GM19463 (cell line): ENCODE results near the gene NRXN3.

ENCODE experiments used
- ATAC-seq: cut with Tn5 transposase; IDR thresholded peaks from one replicate; pipeline ENCODE4 v1.9.1; 2021; ENCODE audit warnings: mild to moderate bottlenecking, moderate library complexity; ENCODE audit not compliant: unreplicated experiment

The NRXN3 gene

DNA sequence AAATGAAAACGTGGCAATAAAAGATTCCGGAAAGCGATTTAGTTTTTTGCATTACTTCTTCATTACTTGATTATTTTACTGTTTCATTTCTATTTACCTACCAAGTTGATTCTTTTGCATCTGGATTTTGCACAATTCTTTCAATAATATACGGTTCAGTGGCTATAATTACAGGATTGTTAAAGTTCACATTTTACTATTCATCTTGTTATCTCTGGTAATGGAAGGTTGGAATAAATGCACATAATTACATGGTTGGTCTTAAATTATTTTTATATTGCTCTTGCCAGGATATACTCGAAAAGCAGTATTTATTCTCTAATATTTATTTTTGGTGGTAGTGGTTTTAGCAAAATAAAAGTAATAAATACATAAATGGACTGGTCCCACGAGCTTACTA is 1203.3 kb downstream of the NRXN3 start:
- ATAC-seq: no peak

DNA sequence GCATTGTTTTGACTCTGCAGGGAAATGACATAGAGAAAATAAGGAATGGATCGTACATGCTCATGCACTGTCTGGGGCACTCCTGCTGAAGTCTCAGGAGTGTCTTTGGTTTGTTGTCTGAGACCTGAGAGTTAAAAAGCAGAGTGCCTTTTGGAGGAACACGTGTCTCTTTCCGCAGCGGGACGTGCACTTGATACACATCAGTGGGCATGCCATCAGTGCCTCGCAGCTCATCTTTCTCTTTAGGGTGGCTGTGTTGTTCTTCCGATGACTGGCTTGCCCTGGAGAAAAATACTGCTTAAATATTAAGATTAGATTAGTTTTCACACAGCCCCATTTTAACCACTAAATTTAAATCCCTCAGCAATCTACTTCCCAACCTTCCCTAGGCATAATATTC is 1205.2 kb downstream of the NRXN3 start:
- ATAC-seq: no peak

DNA sequence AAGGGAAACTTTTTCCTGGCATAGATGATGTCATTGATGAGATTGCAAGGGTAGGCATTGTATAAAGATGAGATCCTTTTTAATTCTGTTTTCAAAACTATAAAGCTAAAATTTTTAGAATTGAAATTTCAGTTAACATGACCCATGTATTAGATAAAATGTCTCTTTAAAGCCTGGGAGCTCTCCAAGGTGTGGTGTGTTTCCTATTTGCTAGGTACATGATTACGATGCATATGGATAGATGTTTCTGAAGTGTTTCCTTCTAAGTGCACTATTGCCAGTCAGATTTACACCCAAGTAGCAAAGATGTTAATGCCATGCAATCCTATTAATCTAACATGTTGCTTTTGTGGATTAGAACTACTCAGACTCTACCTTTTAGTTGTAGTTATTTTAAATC is 1206.4 kb downstream of the NRXN3 start:
- no peak for ATAC-seq

DNA sequence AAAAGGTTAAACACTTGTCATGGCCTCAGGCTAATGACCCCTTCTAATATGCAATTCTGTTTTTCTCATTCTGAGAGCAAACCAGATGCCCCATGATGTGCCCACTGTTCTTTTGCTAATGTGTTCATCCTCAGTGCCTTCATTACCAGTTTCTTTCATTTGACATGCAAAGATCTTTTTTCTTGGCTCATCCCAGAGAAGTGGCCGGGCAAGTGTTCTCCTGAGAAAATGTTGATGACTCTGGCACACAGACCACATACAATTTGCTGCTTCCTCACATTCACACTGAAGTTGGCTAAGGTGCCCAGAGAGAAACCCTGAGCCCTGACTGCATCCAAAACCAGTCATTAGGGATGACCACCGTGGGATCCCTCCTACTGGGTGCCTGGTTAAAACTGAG is 1207.8 kb downstream of the NRXN3 start:
- ATAC-seq: no peak

DNA sequence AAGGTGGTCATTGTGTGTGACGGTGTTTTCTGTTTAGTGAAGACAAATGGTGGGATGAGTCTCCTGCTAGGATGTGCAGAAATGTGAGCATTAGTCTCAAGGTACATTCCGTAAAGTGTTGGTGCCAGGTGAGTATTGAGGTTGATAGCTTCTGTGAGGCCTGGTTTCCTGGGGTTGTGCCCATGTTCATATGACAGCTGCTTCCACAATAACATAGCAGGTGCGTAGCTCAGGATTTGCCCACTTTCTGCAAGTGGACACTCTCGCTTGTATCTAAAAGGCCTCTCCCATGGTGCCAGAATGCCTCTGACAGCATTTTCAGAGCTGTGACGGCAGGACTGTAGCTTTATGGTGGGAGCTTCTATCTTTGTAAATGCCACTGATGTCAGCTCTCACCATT is 1209.1 kb downstream of the NRXN3 start:
- ATAC-seq: no peak

DNA sequence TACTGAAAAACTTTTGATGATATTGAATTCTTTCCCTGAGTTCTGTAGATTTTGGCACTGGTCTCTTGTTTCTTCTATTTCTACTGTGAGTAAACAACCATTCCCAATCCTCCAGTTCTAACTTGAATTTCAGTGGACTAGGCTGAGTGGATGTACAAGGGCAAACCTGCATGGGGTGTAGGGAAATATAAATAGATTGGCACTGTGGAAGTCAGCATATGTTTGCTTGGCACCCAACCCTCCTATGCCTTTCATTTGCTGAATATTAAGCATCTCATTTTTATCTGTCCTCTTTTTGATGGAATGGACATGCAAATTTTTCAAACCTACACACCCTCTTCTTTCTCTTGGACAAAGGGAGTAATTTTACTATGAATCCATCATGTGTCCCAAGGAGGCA is 1212.9 kb downstream of the NRXN3 start:
- ATAC-seq: no peak

DNA sequence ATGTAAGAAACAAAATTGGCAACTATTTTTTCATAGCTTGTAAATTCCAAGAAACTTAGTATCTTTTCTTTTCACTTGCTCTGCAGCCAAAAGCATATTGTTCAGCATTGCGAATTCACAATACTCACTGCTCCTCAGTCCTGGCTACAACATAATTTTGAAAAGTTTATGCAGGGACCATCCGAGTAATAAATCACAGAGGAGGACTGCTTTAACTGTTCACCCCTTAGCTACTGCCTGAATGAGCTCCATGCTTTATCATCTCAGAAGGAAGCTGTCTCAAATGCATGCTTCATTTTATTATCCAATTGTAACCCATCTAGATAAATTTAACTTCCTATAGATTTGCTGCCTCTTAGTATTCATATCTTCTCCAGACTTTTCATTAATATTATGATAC is 1213.3 kb downstream of the NRXN3 start:
- ATAC-seq: no peak

DNA sequence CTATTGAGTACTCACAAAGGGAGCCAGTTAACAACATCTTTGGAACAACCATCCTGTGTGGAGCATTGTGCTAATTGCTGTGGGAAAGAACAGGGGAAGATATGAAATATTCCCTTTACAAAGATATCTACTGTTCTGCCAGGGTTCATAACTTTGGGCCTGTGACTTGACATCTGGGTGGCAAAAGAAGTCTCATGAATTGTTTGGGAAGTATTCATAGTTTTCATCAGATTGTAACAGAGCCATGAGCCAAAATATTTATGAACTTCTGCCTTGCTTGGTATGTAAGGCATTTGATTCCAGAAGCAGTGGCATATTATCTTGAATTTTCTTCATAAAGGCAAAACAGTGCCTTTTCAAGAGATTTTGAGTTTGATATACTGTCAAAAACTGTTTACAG is 1224.9 kb downstream of the NRXN3 start:
- no peak for ATAC-seq

DNA sequence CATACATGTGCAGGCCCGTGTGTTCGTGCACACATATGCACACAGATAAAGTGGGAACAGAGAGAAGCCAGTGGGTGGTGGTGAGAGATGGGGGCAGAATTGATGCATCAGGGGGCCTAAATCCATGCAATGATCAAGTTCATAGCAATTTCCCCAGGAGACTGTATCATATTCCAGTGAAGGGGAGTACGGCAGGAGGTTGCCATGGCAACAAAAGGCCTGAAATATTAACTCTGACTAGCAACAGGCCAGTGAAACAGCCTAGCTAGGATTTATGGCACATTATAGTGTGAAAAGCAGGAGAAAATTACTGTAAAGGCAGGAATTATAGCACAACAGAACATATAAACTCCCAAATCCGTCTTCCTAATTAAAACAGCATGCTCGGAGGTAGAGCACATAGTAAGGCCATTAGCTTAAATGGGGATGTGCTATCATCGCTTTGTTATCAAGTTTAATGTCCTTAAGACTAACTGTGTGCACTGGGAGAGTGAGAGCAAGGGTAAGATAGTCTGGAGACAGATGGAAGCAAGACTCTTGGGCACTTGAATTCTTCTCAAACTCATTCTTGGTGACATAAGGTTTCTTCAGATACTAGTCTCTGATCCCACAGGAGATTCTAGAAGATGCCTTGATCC is 1234.8 kb downstream of the NRXN3 start:
- no peak for ATAC-seq

DNA sequence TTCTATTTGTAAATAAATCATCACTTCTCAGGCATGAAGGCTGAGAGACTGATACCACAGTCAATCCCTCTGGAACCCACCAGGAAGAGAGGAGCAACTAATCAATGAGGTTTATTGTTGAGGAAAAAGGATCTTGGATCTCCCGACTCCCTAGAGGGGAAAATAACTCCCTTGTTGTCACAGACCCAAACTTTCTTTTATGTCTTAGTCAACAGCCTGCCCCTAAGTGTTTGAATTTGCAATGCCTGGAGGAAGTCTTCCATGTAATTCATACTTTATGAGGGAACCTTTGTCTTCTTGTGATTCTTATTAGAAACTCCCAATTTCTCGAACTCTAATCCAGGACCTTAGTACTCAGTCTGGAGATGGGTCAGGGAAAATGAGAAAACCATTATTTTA is 1235.3 kb downstream of the NRXN3 start:
- no peak for ATAC-seq

DNA sequence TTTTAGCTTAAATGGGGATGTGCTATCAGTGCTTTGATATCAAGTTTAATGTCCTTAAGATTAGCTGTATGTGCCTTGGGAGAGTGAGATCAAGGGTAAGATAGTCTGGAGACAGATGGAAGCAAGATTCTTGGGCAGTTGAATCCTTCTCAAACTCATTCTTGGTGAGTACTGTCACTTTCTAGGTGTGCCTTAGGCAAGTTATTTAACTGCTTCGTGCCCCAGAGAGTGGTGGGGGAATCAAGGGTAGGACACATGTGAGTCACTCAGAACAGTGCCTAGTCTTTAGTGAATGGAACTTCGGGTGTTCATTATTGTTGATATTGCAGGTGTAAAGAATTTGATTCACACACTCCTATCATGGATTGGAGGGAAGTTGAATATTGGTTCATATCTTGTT is 1237.4 kb downstream of the NRXN3 start:
- ATAC-seq: no peak

DNA sequence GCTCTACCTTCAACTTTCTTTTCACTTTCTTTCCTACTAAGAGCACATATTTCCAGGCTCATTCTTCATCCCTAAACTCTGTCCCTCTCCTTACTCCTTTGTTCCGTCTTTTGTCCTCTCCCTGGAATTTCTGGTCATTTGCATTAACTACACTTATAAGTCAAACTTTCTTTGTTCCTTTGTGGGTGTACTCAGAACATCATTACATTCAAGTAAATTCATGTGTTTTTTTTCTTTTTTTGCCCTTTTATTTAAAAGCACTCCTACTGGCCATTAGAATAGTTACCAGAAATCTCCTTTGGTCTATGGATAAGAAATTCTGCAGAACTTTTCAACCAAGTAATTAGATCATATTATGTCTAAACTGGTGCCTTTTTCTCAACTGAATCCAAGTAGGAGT is 1238.5 kb downstream of the NRXN3 start:
- no peak for ATAC-seq

DNA sequence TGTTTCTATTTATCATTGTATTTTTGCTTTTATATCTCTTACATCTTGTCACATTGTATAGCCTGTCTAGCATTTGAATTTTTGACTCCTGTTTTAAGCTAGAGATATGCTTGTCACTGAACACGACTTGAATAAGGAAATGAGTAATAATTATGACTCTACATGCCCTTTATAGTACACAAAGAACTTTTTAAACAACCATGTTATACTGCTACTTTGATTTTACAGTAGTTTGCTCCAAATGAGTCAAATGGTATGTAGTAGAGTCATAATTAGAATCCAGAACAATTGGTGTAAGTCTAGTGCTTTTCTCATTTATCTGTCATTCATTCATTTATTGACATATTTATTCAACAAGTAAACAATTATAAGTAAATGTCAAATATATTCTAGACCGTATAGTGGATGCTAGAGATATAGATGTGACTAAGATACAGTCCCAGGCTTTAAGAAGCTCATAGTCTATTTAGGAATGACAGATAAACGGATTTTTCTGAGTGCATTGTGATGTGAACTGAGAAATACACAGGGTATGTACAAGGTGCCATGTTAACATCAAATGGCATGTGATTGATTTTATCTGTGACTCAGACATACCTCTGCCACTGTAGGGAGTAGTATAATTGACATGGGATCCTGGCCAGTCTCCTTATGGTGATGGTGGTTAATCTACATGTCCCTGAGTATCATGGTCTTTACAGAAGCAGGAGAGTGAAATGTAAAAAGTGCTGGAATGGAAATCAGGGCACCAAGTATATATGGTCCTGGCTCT is 1241.4 kb downstream of the NRXN3 start:
- ATAC-seq: no peak

DNA sequence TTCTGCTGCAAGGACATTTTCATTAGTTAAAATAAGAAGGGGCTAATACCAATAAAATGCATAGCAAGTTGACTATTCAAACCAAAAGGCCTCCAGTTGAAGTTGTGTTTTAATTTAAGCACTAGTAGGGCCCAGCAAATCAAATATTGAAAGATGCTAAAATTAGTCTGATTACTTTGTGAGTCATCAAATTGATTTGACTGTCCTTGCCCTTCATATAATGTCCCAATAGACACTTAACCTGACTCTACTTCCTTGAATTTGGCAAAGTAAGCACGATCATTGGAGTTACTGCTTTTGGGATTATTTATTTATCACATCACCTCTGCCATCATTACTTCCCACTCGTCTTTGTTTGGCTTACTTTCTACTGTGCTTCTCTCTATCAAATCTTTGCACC is 1242.6 kb downstream of the NRXN3 start:
- no peak for ATAC-seq

DNA sequence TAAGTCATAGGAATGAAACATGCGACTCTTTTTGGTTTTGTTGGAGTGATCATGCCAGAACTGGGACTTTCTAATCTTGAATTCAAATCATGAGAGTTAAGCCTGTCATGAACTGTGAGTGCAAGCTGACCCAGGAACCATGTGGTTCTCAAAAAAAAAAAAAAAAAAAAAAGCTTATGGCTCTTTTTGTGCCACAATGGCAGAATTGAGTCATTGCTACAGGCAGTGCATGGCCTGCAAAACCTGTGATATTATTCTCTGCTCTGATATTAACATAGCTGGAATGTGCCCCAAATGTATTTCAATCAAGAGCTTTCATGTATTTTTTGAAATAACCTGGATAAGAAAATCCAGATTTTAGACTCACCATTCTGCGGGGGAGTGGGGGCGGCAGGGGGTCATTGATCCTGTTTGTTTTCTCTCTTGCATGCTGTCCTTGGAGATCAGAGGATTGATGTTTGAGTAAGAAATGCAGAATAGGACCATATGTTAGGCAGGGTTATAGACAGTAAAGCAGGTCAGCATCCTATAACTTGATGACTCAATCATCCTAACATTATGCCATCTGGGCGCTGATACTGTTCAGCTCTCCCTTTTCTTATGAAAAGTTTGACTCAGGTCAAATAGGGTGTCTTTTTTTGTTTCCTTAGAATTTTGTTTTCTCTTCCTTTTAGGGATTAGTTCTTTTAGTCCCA is 1243.7 kb downstream of the NRXN3 start:
- no peak for ATAC-seq

DNA sequence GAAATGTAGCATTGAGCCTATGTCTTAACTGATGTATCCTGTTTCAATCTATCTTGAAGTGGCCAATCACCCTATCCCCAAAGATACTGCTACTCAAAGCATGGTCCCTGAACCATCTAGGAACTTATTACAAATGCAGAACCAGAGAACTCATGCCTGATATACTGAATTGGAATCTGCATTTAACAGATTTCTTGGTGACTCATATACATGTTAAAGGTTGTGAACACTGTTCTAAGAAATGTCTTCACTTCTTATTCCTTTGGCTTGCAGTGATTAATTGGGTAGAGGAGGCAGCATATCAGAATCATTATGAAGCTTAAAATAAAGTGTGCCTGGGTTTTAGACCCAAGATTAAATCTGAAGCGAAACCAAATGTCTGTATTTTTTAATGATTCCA is 1245.6 kb downstream of the NRXN3 start:
- no peak for ATAC-seq

DNA sequence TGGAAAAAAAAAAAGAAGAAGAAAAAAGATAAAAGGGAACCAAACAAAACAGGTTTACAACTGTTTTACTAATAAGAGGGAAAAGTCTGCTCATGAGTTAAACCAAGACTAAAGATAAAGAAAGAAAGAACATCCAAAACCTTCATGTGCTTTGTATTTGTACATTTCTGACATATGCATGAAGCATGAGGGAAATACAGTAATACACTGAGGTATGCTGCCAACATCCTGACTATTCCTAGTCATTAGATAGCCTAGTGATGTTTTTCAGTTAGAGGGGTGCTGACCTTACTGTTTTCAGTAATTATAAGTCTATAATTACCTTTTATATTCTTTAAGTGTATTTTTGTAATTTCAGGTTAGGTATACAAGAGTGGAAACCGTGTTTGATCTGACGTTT is 1247.8 kb downstream of the NRXN3 start:
- ATAC-seq: no peak

DNA sequence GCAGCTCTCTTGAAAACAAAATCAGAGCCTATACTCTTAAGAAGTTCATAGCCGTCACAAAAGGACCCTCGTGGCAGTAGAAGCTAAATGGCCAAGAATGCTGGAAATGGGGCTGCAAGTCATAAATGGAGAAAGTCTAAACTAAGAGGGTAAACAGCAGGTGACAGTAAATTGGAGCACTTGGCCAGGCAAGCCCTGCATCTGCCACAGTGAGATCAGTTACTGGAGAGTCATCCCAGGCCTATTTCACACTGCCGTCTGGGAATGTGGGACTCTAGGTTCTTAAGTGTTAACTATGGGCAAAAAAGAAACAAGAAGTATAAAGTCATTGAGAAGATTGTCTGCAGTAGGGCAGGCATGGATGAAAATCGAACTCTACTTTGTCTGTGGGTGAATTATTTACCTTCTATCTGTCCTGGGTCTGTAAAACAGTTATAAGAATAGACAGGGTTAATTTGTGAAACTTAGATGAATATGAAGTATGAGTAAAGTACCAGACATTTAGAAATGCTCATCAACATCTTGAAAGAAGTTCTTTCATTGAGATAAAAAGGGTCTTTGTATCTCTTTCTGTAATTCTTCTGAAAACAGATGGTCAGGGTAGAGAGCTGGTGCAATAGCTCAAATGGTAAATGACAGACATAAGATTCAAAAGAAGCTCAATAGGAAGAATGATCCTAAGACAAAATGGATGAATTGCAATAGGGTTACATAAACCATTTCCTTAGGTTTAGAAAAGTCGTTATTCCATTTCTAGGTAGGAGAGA is 1248.7 kb downstream of the NRXN3 start:
- ATAC-seq: no peak

DNA sequence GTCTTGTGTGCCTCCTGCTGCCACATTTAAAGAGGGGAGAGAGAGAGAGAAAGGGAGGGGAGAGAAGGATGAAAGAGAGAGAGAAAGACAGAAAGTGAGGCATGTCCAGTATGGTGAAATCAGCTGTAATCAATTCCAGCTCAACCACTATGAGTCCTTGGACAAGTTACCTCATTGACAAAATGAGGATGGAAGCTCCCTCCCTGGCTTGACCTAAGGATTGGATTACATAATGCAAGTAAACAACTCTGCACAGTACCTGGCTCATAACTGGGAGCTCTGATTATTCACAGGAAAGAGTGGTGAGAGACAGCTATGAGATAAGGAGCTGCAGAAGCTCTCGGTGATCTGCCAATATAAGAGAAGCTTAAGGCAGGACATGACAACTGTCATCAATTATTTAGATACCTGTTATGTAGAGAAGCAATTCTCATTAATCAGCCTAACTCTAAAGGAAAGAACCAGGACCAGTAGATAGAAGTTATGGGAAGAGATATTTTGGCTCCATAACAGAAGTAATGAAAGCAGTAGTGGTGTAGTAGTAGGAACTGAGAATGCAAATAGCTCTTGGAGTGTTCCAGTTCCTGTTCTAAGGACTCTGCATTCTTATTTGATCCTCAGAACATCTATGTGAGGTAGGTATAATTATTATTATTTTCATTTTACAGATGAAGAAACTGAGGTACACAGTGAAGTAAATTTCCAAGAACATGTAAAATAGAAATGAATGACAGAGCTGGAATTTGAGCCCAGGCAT is 1249.6 kb downstream of the NRXN3 start:
- no peak for ATAC-seq

DNA sequence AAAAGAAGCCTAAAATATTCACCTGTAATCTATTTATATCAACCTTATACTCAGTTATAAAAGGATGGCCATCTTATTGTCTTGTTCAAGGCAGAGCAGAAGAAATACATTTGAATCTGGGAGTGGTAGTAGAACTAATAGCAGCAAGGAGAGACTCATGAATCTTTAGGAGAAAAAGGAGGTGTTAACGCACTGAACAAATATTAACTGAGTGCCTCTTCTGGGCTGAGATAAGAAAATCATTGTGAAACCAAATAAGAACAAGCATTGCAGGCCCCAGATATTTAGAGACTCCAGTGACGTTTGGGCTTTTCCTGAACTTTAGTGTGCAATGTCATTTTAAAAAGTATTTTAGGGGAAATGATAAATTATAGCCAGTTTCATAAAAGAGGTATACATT is 1250.6 kb downstream of the NRXN3 start:
- ATAC-seq: no peak

DNA sequence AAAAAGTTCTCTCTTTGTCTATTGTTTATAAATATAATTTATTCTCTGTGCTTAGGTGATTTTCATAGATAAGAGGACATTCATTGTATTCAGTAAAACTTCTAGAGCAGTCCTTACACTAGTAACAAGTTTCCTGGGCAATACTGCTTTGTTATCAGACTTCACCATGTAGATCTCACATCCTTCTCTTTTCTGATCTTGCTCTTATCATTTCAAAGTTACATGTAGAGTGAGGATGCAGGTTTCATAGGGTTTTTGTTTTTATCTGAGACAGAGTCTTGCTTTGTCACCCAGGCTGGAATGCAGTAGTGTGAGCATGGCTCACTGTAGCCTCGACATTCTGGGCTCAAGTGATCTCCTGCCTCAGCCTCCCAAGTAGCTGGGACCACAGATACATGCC is 1251.6 kb downstream of the NRXN3 start:
- no peak for ATAC-seq
